ENCODE results near the gene SLC5A2.
"Not testable (repeated sequence)": the region's sequence is repeated elsewhere in the genome, so short reads cannot be mapped to it uniquely, and the experiment has no call there.

SLC5A2 gene

GRCh38 chr16:31441956-31442355 is 41.0 kb upstream of the SLC5A2 start:
- H3K4me3 ChIP-seq (ENCODE audit: low read length): peak overlapping the region; percentile 62
- TF ChIP-seq CTCF (IDR thresholded peaks at IDR 0.05; ENCODE audit: insufficient read depth, low read depth, low read length, missing control alignments): no peak
- no peak for DNase-seq (ENCODE audit: low read depth)

- DNase-seq (ENCODE audit: low read depth); H3K4me3 ChIP-seq (ENCODE audit: low read length): not testable (repeated sequence)
These were observed 37.0 kb upstream of the SLC5A2 start for GRCh38 chr16:31445931-31446330.

DNA sequence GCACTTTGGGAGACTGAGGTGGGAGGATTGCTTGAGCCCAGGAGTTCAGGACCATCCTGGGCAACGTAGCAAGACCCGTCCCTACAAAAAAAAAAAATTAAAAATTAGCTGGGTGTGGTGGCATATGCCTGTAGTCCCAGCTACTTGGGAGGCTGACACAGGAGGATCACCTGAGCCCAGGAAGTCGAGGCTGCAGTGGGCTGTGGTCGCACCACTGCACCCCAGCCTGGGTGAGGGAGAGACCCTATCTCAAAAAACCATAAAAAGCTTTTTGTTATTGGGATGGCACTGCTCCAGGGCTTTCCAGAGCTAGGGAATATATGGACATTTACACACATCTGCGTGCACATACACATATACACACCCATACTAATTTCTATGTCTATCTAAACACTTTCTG is 31.7 kb upstream of the SLC5A2 start:
- no peak overlapping the region for H3K4me3 ChIP-seq (ENCODE audit: low read length)
- TF ChIP-seq CTCF (IDR thresholded peaks at IDR 0.05; ENCODE audit: insufficient read depth, low read depth, low read length, missing control alignments): no peak
- no peak for DNase-seq (ENCODE audit: low read depth)

GRCh38 chr16:31451681-31452351 is 31.1 kb upstream of the SLC5A2 start:
- DNase-seq (ENCODE audit: low read depth): peak; percentile 86
- peak; percentile 91 for TF ChIP-seq CTCF (IDR thresholded peaks at IDR 0.05; ENCODE audit: insufficient read depth, low read depth, low read length, missing control alignments)
- no peak overlapping the region for H3K4me3 ChIP-seq (ENCODE audit: low read length)

- H3K4me3 ChIP-seq (ENCODE audit: low read length): no peak overlapping the region
- no peak for TF ChIP-seq CTCF (IDR thresholded peaks at IDR 0.05; ENCODE audit: insufficient read depth, low read depth, low read length, missing control alignments)
- DNase-seq (ENCODE audit: low read depth): peak; percentile 90
These were observed 30.3 kb upstream of the SLC5A2 start for GRCh38 chr16:31452631-31453106.

GRCh38 chr16:31453255-31454204 is 29.4 kb upstream of the SLC5A2 start:
- DNase-seq (ENCODE audit: low read depth): peak; percentile 93
- H3K4me3 ChIP-seq (ENCODE audit: low read length): peak overlapping the region; percentile 7
- no peak for TF ChIP-seq CTCF (IDR thresholded peaks at IDR 0.05; ENCODE audit: insufficient read depth, low read depth, low read length, missing control alignments)

- peak; percentile 43 for TF ChIP-seq CTCF (IDR thresholded peaks at IDR 0.05; ENCODE audit: insufficient read depth, low read depth, low read length, missing control alignments)
- no peak overlapping the region for H3K4me3 ChIP-seq (ENCODE audit: low read length)
- peak; percentile 32 for DNase-seq (ENCODE audit: low read depth)
These were observed 27.2 kb upstream of the SLC5A2 start for GRCh38 chr16:31455601-31456314.

All from epithelial cell of esophagus (primary cell).